Hepatocyte (in vitro differentiated cells): Measurements from ENCODE around the gene BBS9.

Experiments
- CTCF ChIP-seq: fragments of 200-600 bp; sonication (generic); IDR thresholded peaks from 2 replicates; pipeline ENCODE4 v1.5.1; 2016; ENCODE audit warnings: antibody characterized with exemption, mild to moderate bottlenecking; ENCODE audit not compliant: poor library complexity
- EZH2 ChIP-seq: fragments of 200-600 bp; sonication (generic); IDR thresholded peaks from 2 replicates; pipeline ENCODE4 v1.6.1; 2016; ENCODE audit warnings: antibody characterized with exemption, mild to moderate bottlenecking, borderline replicate concordance
- EZH2phosphoT487 ChIP-seq: fragments of 200-600 bp; sonication (generic); IDR thresholded peaks from one replicate; pipeline ENCODE4 v1.6.1; 2018; ENCODE audit warnings: antibody characterized with exemption, mild to moderate bottlenecking, low read depth, moderate library complexity; ENCODE audit not compliant: unreplicated experiment, severe bottlenecking

DNA sequence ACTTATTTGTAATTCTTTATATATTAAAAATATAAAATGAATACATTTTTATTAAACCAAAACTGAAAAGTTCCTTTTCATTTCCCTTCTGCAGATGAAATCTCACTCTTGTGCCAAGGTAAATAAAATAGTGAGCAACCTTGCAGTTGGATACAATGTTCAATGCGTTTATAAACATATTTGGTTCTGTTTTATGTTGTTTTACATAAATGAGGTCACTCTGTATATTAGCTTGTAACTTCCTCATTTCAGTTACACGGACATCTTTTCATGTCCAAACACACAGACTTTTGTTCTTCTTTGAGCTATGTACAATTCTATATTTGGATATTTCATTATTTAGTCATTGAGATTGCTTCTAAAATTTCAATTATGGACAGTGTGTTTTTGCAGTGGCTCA lies 107.7 kb downstream of the BBS9 start:
- TF ChIP-seq CTCF (no peak), EZH2 (no peak), EZH2phosphoT487 (no peak)
